PC-9 (cell line): ENCODE measurements around the gene TUBA1C. TPM values are rescaled to one million over a fixed set of nuclear protein-coding genes. Genes with fewer than 3 reads are reported as not detected.
"Not testable (repeated sequence)": the region's sequence is repeated elsewhere in the genome, so short reads cannot be mapped to it uniquely, and the experiment has no call there.

Experiments used
- BruUV-seq: library from RNA; stranded (reverse); fragments of 400-500 nt; replicated peaks from 2 replicates; lab custom pipeline; 2021; lab: Mats Ljungman, UMichigan
- CTCF ChIA-PET: fragments of 300-600 bp; sonication (Branson Sonifier 250); formaldehyde crosslinking; loops from one replicate; lab custom pipeline; 2022; ENCODE audit warnings: antibody characterized with exemption; lab: Charles Lee
- POLR2A ChIA-PET: fragments of 300-600 bp; sonication (Branson Sonifier 250); formaldehyde crosslinking; loops from one replicate; lab custom pipeline; 2022; ENCODE audit warnings: antibody characterized with exemption; ENCODE audit not compliant: unreplicated experiment; lab: Charles Lee
- DNase-seq, 2 experiments: peaks; one replicate each; pipeline versions ENCODE4 v3.0.0 to v3.0.0-alpha.2; 2015 to 2022; ENCODE audit warnings: mixed read lengths in 1 of 2
- H2AFZ ChIP-seq: fragments of 200-600 bp; sonication (generic); 2 replicates; pipeline ENCODE4 v1.8.1; 2017; ENCODE audit warnings: antibody characterized with exemption
- H3F3A ChIP-seq: fragments of 200-600 bp; sonication (generic); 2 replicates; pipeline ENCODE4 v1.8.1; 2017; ENCODE audit warnings: antibody characterized with exemption, mild to moderate bottlenecking, low read depth; ENCODE audit not compliant: insufficient read depth
- H3K27ac ChIP-seq: fragments of 200-600 bp; sonication (generic); 2 replicates; pipeline ENCODE4 v1.6.1; 2016; ENCODE audit warnings: mixed run types
- H3K27me3 ChIP-seq: fragments of 200-600 bp; sonication (generic); 2 replicates; pipeline ENCODE4 v1.6.1; 2016; ENCODE audit warnings: low read depth, mixed run types; ENCODE audit not compliant: insufficient read depth
- H3K36me3 ChIP-seq: fragments of 200-600 bp; sonication (generic); 2 replicates; pipeline ENCODE4 v1.6.1; 2016; ENCODE audit warnings: low read depth, mixed run types
- H3K4me1 ChIP-seq: fragments of 200-600 bp; sonication (generic); replicated peaks from 2 replicates; pipeline ENCODE4 v1.6.1; 2016; ENCODE audit warnings: mixed run types; ENCODE audit not compliant: insufficient read depth
- H3K4me2 ChIP-seq: fragments of 200-600 bp; sonication (generic); 2 replicates; pipeline ENCODE4 v1.6.1; 2017; ENCODE audit warnings: mixed run types
- H3K4me3 ChIP-seq: fragments of 200-600 bp; sonication (generic); 2 replicates; pipeline ENCODE4 v1.6.1; 2016; ENCODE audit warnings: mixed run types
- H3K79me2 ChIP-seq: fragments of 200-600 bp; sonication (generic); 2 replicates; pipeline ENCODE4 v1.6.1; 2017; ENCODE audit warnings: low read depth, mixed run types
- H3K9me2 ChIP-seq: fragments of 200-600 bp; sonication (generic); 2 replicates; pipeline ENCODE4 v1.8.1; 2017; ENCODE audit warnings: mild to moderate bottlenecking; ENCODE audit not compliant: insufficient read depth
- H3K9me3 ChIP-seq: fragments of 200-600 bp; sonication (generic); 2 replicates; pipeline ENCODE4 v1.8.1; 2016; ENCODE audit warnings: low read depth; ENCODE audit not compliant: insufficient read depth
- H4K20me1 ChIP-seq: fragments of 200-600 bp; sonication (generic); 2 replicates; pipeline ENCODE4 v1.8.1; 2017; ENCODE audit not compliant: insufficient read depth
- CTCF ChIP-seq: fragments of 200-600 bp; sonication (generic); conservative IDR thresholded peaks from 2 replicates; pipeline ENCODE4 v1.6.1; 2017; ENCODE audit warnings: mixed run types, antibody characterized with exemption, mild to moderate bottlenecking, moderate library complexity
- EZH2 ChIP-seq: fragments of 200-600 bp; sonication (generic); IDR thresholded peaks from 2 replicates; pipeline ENCODE4 v1.8.0; 2017; ENCODE audit warnings: antibody characterized with exemption, low read depth
- intact Hi-C: fragments of 100-400 bp; cut with micrococcal nuclease; formaldehyde crosslinking; loops from one replicate; pipeline ENCODE4 v1.10.0; 2022; ENCODE audit not compliant: unreplicated experiment
- total RNA-seq: library from RNA; stranded (reverse); gene quantifications from 2 replicates; pipeline ENCODE4 v1.2.3, GENCODE V29; 2021

Gene TUBA1C
- total RNA-seq, 1 experiment from 2014 or later, result 490 TPM

GRCh38 chr12:49255857-49256637 is 8.8 kb upstream of the TUBA1C start:
- Histone ChIP-seq H3K27me3 (no peaks in the 10 kb centered on the region), H3K4me1 (peaks cover 22% of the 10 kb centered on the region), H3K79me2 (peaks cover 7% of the 10 kb centered on the region; the same call in 1 of the 2 replicates), H3K9me3 (no peaks in the 10 kb centered on the region), H3K4me3 (no peak overlapping the region), H3K4me2 (no peak overlapping the region), H3K36me3 (no peaks in the 10 kb centered on the region), H3K9me2 (no peaks in the 10 kb centered on the region), H3K27ac (no peak overlapping the region), H3F3A (peaks cover 12% of the 10 kb centered on the region), H4K20me1 (no peaks in the 10 kb centered on the region), H2AFZ (no peak overlapping the region)
- no peak for DNase-seq
- no TSS peak for BruUV-seq
- ChIA-PET CTCF (no interaction called here), POLR2A (interaction anchor here (0.5 kb wide), 1 partner anchor 969 kb away, joined by 5 read pairs; no protein-coding TSS in a partner anchor)
- TF ChIP-seq CTCF (no peak), EZH2 (no peak)
- intact Hi-C loops, result no loop called here

GRCh38 chr12:49257508-49258184 is 7.2 kb upstream of the TUBA1C start:
- H2AFZ ChIP-seq, H3K9me2 ChIP-seq, H3K27me3 ChIP-seq, intact Hi-C loops, CTCF ChIA-PET, POLR2A ChIA-PET, H3K4me3 ChIP-seq, BruUV-seq, H3K4me2 ChIP-seq, DNase-seq, H3K27ac ChIP-seq, H4K20me1 ChIP-seq, H3K9me3 ChIP-seq, H3K36me3 ChIP-seq: not testable (repeated sequence)
- peaks cover 24% of the 10 kb centered on the region for H3K4me1 ChIP-seq
- peaks cover 14% of the 10 kb centered on the region for H3K79me2 ChIP-seq
- H3F3A ChIP-seq, result peaks cover 17% of the 10 kb centered on the region

- Histone ChIP-seq H3K27ac (peak overlapping the region; percentile 94), H4K20me1 (no peaks in the 10 kb centered on the region), H2AFZ (no peak overlapping the region), H3K4me3 (no peak overlapping the region), H3K4me1 (peaks cover 34% of the 10 kb centered on the region), H3K4me2 (peak overlapping the region; percentile 64; the same call in 1 of the 2 replicates), H3K9me3 (no peaks in the 10 kb centered on the region), H3K9me2 (no peaks in the 10 kb centered on the region), H3K79me2 (peaks cover 22% of the 10 kb centered on the region), H3K27me3 (no peaks in the 10 kb centered on the region), H3K36me3 (no peaks in the 10 kb centered on the region), H3F3A (peaks cover 23% of the 10 kb centered on the region)
- TF ChIP-seq EZH2, result no peak
- TF ChIP-seq CTCF, result no peak
- ChIA-PET CTCF (no interaction called here), POLR2A (no interaction called here)
- no TSS peak for BruUV-seq
- intact Hi-C loops, result no loop called here
- DNase-seq, result no peak
Observed at GRCh38 chr12:49259452-49259851, 5.4 kb upstream of the TUBA1C start.
